Smooth muscle cell of the brain vasculature (primary cell): ENCODE results near the gene ANKS1A.

Experiments
- DNase-seq: peaks from one replicate; pipeline ENCODE4 v3.0.0-alpha.2; 2012; ENCODE audit warnings: low read depth, low spot score

The ANKS1A gene

DNA sequence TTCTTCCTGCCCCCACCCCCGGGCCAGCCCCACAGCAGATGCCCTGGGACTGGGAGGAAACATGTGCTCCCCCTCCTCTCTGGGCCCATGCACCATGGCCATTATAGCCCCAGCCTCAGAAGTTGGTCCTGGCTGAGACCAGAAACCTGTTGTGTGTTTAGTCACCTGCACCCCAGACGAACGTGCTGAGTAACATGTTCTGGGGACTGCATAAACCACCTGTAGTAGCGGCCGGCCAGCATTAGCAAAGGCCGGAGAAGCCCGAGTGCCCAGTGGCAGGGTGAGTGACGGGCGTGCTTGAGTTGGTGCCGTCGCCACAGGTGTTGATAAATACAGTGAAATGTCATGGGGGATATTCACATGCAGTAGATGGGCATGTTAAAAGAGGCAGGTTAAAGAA, 178.2 kb downstream of the ANKS1A start:
- DNase-seq = no peak

DNA sequence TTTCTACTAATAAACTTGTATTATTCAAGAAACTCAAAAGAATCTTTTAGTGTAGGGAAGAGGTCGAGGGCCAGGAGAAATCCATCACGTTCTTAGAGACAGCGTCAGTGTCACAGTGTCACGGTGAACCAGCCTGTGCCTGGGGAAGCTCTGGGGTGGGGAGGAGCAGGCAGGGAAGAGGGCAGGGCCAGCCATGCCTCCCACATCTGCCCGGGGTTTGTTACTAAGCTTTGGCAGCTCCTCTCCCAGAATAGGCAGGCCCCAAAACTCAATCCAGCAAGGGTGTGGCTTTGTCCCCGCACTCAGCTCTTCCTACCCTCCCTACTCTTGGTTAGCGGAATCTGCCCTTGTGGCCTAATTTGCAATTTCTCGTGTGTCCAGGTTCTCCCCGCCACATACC, 179.2 kb downstream of the ANKS1A start:
- DNase-seq = no peak

DNA sequence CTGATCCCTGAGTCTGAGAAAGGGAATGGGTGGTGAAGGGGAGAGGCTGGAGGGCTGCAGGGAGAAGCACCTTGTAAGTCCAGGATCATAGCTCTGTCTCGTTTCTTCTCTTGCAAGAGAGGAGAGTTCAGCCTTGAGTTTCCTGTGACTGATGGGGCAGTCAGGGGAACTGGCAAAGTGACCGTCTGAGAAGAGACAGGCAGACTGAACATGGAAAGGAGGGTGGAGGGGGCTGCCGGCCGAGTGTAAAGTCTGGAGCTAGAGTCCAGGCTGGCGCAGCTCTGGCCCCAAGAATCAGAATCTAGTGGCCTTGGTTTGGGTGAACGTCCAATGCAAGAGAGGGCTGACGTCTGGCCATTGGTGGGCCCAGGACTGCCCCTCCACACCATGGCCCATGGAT, 179.6 kb downstream of the ANKS1A start:
- no peak for DNase-seq

DNA sequence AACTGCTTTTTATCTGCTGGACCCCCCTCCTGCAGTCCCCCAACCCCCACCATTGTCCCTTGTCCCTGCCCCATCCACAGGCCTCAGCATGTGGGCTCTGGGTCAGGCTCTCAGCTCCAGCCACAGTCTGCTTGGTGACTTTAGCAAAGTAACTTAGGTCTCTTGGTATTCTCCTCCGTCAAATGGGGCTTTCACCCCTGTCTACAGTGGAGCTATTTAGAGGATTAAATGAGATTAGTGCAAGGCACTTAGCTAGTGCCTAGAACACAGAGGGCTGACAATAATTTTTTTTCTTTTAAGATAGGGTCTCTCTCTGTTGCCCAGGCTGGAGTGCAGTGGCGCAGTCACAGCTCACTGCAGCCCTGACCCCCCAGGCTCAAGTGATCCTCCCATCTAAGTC, 180.2 kb downstream of the ANKS1A start:
- DNase-seq = no peak

DNA sequence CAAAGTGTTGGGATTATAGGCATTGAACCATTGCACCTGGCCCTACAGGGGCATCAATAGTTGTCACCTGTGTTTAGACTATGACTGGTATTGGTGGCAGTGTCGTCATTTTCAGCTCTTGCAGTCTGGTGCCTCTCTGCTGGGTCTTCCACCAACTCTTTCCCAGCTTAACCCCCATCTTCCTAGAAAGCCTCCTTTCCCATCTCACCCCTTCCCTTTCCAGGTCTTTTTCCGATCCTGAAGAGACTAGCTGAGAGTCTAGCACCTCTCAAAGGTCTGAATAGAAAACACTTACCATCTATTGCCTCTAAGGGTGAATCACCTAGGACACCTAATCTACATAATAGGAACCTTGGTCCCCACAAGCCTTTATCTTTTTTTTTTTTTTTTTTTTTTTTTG, 181.1 kb downstream of the ANKS1A start:
- DNase-seq = no peak

DNA sequence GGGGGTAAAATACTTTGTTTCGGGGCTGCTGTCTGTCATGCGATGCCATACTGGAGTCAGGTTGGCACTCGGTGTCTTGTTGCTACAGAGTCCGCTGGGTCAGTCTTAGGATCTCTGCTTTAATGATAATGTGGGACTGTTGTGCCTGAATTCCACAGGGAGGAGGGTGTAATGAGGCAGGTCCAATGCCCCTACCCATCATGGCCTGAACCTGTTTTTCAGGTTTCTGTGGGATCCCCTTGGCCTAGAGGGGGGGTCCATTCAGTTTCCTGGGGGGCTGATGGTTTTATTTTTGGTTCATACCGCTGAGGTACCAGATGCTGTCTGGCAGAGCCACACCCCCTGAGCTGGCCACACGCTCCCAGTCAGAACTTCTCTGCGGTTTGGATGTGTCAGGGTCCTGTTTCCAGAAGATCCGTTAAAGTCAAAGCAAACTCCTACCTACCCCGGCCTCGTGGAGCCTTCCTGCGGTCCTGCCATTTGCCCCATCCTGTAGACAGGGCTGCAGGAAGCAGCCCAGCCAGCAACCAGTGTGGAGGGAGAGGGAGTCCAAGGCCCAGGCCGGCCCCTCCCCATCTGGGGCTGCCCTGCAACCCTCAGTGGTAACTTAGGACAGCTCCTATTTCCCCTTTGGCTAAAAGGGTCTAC, 182.4 kb downstream of the ANKS1A start:
- no peak for DNase-seq

DNA sequence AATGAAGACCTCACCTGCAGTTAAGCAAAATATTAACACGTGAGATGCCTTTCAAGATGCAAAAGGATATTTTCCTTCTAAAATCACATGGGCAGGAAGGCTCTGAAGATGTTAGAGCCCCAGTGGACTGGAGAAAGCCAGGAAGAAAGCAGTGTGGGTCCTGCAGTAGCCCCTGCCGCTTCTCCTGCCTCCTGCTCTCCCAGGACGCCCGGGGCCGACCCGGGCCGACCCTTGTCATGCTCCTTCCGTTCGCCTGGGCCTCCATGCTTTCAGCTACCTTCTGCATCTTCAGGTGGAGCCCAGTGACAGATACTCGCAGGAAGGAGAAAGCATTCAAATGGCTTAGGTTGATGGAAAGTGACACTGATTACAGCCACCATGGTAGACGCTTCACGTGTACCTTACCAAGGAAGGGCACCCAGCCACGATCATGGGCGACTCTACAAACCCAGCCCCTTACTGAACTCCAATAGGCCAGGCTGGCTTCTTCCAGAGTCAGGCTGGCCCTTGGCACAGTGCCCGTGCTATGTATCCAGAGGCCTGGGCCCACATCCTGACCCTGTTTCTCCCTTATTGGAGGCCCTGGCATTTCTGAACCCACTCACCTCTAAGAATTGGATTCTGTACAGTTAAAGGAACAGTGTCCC, 183.1 kb downstream of the ANKS1A start:
- no peak for DNase-seq

DNA sequence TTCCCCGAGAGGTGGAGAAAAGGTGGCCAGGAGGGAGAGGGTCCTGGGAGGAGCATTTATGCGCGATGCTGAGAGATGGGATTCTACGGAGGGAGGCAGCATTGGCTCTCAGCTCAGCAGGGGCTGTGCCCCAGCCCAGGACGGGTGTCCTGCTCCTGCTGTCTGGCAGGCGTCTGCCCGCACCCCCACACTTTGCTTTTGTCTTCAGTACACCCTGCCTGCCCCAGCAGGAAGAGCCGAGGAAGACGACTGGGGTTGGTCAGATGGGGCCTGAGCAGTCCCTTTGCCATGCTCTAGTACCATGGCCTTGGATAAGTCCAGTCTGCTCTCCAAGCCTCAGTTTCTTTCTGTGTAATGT, 183.6 kb downstream of the ANKS1A start:
- no peak for DNase-seq

DNA sequence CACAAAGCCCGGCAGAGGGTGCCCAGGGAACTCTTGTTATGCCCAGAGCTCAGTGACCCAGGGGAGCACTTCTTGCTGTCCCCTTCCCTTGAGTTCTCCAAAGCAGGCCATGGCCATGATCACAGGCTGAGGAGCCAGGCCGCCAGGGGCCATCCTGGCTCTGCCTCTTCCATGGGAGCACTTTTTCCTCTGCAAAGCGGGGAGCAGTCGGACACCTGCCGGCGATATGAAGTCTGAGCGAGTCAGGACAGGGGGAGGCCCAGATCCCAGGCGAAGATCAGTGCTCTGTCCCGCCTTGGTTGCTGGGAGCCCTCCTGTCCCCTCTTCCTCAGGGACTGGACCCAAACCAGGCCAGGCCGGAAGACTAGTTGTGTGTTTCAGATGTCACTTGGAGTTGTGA, 184.2 kb downstream of the ANKS1A start:
- DNase-seq = no peak

DNA sequence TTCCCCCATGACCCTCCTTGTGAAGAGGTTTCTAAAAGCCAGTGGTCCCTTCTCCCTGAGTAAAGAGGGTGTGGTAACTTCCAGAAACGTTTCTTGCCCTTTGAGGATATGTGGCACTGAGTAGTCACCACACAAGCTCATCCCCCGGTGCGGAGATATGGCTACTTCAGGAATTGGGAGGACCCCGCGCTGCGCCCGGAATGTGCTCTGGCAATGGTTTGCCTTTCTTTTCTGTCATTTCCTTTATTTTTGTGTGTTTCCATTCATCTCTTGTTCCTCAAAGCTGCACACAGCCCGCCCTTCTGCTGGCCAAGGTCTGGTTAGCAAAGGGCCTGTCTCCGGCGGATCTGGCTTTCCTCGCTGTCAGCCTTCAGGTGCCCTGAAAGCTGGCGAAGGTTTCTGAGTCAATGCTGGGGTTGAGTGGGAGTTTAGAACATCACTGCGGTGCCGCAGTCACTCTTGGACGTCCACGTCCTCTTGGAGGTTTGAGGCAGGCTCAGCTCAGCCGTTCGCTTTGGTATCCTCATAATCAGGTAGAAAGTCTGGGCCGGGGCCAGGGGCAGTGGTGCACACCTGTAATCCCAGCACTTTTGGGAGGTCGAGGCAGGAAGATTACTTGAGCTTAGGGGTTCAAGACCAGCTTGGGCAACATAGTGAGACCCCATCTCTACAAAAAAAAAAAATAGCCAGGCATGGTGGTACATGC, 184.9 kb downstream of the ANKS1A start:
- no peak for DNase-seq

DNA sequence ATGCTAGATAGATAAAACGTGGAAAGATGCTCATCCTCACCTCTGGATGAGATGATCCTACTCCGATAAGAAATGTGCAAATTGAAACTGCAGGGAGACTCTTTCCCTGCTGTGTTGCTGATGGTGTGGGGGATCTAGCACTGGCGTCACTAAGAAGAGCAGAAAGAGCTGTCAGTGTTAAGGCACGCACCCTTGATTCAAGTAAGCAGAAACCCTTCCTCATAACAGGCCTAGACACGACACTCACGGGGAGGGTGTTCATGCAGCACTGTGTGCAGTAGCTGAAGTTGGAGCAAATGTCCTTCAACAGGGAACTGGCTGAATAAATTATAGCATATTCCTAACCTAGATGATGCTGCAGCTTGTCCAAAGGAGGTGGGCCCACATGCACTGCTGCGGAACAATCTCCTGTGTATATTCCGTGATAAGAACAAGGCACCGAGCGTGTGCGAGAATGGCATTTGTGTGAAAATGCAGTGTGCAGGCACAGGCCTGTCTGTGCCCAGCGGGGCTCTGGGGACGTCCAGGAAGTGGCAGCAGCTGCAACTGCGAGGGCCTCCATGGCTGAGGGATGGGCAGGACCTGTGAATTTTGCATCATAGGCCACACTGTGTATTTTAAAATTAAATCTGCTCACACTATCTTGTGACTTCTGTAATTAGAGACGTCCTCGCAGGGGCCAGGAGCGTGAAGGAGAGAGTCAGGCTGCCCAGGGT, 188.1 kb downstream of the ANKS1A start:
- DNase-seq = no peak

DNA sequence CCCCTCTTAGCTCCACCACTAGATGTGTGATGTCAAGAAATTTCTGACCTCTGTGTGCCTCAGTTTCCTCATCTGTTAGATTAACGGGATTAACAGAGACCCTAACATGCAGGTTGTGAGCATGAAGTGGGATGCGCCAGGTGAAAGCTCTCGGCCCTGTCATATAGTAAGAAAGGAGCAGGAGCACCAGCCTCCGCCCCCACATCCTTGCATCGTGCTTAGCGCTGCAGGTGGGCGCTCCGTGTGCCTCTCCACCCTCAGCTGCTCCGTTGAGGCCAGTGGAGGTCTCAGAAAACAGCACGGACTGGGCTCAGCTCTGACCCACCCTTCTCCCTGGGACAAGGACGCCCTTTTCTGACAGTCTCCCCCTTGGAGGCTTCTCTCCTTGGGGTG, 188.7 kb downstream of the ANKS1A start:
- no peak for DNase-seq

DNA sequence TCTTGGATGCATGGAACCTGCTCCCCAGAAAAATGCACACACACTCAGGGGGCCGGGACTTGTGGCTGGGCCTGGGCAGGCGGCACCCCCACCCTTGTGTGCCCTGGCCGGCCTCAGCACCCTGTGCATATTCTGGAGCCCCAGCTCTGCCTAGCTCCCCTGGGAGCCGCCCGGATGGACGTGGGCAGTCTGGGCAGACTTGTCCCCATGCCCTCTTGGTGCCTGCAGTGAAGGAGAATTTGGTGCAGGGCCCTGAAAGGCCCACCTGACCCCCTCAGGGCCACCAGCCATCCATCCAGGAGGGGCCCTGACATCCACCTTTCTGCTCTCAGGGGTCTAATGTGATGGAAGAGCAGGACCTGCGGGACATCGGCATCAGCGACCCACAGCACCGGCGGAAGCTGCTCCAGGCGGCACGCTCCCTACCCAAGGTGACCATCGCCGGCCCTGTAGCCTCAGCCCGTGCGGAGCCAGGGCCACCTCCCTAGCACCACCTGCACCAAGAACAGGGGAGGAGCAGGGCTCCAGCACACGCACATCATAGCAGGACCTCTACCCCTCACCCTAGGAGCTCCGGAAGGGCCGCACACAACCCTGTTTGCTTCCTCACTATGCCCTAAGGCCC, 189.3 kb downstream of the ANKS1A start:
- no peak for DNase-seq

DNA sequence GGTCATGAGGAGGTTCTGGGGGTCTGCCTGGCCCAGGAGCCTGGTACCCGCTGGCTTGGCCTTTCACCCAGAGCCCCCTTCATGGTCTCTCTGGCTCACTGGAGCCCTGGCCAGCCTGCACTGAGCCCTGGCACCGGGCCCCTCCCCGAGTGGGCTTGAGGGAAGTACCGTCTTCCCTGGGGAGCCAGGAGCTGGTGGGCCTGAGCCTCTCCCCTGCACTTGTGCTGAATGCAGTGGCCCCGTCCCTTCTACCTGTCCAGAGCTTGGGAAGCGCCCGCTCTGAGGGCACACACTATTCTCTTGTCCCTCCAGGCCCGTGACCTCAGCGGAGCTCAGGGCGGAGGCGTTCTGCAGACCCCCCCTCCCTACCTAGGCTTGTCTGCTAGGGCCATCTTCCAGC, 189.8 kb downstream of the ANKS1A start:
- DNase-seq = no peak

DNA sequence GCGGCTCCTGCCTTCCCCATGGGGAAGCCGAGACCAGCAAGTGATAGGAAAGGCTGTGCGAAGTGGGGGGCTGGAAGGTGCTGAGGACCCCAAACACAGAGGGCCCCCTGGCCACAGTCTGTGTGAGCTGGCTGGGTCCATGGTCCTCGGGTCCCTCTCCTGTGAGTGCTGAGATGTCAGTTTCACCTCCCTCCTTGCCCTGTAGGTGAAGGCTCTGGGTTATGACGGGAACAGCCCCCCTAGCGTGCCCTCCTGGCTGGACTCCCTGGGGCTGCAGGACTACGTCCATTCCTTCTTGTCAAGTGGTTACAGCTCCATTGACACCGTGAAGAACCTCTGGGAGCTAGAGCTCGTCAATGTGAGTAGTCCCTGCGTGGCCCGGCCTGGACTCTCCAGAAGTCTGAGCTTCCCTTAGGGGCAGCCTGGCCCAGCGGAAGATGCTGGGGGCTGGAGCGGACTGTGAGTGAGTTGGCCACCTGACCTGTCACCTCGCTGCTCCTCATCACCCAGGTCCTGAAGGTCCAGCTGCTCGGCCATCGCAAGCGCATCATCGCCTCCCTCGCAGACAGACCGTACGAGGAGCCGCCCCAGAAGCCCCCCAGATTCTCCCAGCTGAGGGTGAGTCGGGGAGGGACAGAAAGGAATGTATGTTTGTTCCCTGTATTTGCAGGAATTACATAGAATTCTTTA, 190.4 kb downstream of the ANKS1A start:
- no peak for DNase-seq

DNA sequence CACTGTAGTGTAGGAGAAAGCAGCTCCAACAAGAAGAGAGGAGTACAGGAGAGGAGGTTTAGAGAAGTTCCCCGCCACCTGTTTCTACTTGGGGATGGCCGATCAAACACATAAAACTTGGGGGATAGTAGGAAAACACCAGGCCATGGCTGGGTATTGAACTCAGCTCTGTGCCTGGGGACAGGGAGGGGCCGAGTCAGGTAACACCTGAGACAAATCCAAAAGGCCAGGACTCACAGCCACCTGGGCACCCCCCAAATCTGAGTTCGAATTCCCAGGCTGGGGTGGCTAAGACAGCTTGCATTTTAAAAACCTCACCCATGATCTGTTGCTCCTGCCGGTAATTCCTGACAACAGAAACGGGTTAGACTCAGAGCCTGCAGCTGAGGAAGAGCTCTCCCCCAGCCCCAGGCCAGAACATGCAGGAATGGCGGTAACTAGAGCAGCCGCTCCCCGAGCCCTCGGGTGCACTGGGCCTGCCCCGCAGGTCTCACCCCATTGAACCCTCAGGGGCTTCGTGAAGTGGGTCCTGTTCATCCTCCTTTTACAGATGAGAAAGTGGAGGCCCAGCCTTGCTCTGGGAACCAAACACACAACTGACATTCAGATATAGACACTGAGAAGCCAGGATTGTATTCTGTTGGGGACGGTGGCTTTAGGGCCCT, 191.1 kb downstream of the ANKS1A start:
- DNase-seq = no peak

DNA sequence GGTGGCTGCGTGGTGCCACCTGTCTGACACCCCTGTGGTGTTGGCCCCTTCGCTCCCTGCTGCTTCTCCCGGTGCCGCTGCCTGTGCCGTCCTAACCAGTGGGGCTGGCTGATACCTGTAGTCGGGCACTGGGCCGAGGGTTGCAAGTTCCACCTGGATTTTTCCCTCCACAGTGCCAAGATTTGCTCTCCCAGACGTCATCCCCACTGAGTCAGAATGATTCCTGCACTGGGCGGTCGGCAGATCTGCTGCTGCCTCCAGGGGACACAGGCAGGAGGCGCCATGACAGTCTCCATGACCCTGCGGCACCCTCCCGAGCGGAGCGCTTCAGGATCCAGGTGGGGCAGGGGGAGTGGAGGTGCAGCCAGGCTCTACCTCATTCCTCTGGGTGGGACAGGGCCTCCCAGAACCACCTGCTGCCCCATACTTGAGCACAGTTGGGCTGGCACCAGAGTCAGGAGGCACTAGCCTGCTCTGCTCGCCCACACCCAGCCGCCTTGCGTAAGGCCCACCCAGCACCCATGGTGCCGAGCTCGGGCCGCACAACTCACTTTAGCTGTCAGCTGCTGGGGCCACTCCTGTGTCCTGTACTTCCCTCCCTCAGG, 191.9 kb downstream of the ANKS1A start:
- DNase-seq = no peak

DNA sequence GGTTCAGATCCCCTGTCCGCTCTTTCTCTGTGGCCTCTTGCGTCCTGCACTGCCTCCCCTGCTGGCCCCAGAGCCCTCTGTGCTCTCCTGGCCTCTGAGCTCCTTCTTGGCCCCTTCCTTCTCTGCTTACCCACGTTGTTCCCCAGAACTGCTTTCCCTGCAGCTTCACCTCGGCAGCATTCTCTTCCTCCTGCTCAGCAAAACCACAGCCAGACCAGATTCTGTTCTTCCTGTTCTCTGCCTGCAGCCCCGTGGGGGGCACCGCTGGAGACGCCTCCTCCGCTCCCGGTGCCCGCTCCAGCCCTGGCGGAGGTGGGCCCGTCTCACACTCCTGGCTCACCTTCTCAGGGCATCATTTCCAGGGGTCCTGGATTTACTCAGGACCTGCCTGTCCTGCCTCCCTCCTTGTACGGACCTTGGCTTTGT, 192.4 kb downstream of the ANKS1A start:
- peak; percentile 23 for DNase-seq

DNA sequence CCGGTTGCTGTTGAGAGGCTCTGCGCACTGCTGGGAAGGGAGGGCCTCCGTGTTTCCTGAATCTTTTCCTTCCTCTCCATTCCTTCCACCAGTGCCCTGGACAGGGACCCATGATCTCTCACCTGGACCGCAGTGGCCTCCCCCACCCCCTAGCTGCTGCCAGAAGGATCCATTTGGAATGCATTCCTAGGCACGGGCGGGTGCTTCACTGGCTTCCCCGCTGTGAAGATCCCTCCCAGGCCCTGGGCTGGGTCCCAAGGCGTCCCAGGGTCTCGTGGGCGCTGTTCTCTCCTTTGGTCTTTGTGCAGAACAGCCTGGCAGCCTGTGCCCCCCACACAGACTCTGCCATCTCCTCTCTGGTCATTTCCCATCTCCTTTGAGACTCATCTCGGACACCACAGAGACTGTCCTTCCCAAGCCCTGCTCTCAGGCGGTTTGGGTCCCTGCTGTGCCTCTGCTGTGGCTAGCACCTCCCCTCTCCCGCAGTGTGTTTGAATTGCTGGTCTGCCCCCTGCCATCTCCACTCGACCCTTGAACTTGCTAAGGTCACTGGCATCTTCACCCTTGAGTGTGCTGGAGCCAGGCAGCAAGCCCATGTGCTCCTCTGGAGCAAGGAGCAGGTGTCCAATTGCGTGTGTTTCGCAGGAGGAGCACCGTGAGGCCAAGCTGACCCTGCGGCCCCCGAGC, 193.1 kb downstream of the ANKS1A start:
- peak; percentile 39 for DNase-seq
